HPDE6-E6E7 (cell line): ENCODE results near the gene RBL1.
"Not testable (repeated sequence)": the region's sequence is repeated elsewhere in the genome, so short reads cannot be mapped to it uniquely, and the experiment has no call there.

Experiments
- DNase-seq: peaks from one replicate; pipeline ENCODE4 v3.0.0; 2011; ENCODE audit warnings: missing footprints; ENCODE audit errors: extremely low spot score

Gene RBL1

DNA sequence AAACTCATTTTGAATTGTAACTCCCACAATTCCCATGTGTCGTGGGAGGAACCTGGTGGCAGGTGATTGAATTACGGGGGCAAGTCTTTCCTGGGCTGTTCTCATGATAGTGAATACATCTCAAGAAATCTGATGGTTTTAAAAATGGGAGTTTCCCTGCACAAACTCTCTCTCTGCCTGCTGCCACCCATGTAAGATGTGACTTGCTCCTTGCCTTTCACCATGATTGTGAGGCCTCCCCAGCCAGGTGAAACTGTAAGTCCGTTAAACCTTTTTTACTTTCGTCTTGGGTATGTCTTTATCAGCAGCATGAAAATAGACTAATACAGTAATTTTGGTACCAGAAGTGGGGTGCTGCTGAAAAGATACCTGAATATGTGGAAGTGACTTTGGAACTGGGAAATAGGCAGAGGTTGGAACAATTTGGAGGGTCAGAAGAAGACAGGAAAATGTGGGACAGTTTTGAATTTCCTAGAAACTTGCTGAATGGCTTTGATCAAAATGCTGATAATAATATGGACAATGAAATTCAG is 102.9 kb downstream of the RBL1 start:
- DNase-seq: no peak

- DNase-seq: no peak
These were observed 104.1 kb downstream of the RBL1 start for GRCh38 chr20:36991703-36992102.

- no peak for DNase-seq
These were observed 106.0 kb downstream of the RBL1 start for GRCh38 chr20:36989797-36990196.

GRCh38 chr20:36988494-36988966 is 107.3 kb downstream of the RBL1 start:
- no peak for DNase-seq

GRCh38 chr20:36984257-36984638 is 111.5 kb downstream of the RBL1 start:
- no peak for DNase-seq

DNA sequence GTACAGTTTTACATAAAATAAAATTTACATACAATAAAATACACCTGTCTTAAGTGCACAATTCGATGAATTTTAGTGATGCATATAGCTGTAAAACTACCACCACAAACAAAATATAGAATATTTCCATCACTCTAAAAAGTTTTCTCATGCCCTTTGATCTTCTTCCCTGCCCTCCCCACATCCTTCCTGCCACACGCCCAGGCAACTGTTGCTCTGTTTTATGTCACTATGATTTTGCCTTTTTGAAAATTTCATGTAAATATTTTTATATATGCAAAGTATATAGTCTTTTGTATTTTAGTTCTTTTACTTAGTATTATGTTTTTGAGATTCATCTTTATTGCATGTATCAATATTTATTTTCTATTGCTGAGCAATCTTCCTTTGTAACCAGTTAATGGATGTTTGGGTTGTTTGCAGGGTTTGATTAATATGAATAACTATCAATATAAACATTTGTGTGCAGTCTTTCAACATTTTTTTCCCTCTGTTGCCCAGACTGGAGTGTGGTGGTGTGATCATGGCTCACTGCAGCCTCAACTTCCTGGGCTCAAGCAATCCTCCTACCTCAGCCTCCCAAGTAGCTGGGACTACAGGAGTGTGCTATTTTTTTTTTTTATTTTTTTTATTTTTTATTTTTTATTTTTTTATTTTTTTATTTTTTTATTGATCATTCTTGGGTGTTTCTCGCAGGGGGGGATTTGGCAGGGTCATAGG is 120.5 kb downstream of the RBL1 start:
- no peak for DNase-seq

GRCh38 chr20:36974660-36975059 is 121.1 kb downstream of the RBL1 start:
- no peak for DNase-seq

DNA sequence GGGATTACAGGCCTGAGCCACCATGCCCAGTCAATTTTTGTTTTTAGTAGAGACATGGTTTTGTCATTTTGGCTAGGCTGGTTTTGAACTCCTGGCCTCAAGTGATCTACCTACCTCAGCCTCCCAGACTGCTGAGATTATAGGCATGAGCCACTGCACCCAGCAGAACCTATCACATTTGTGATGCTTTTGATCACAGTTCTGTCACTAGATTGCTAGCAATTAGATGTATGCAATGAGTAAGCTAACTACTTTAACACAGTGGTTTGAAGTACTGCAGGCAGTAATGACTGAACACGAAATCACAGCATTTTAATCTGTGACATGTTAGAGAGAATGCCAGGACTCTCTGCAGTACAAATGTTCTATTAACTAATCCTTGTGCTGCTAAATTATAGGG is 124.7 kb downstream of the RBL1 start:
- no peak for DNase-seq

DNA sequence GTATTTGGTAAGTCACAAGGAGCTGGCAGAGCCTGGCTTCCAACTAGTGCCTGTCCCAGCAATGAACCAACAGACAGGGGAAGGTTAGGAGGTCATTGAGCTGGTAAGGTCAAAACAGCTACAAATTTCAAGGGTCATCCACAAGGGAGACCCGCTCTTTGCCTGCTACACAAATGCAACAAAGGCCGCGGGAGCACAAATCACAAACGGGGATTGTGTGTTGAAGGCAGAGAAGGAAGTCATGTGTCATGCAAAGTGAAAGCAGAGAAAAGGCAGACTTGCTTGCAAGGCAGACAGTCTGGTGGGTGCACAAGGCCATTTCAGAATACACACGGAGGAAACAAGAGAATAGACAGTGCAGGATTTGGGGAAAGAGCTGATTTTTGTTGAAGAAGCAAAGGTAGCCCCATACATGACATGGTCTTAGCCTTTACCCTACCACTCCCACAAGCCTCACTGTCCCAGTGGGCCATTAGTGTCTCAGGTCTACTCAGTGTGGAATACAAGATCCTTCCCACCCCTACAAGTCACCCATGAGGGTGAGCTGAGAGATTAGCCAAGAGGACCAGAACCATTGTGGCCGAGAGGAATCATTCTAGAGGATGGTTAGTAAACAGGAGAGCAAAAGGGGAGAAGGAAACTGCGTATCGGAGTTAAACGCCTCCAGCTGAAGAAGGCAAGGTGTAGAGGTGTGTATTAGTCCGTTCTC is 126.2 kb downstream of the RBL1 start:
- no peak for DNase-seq

DNA sequence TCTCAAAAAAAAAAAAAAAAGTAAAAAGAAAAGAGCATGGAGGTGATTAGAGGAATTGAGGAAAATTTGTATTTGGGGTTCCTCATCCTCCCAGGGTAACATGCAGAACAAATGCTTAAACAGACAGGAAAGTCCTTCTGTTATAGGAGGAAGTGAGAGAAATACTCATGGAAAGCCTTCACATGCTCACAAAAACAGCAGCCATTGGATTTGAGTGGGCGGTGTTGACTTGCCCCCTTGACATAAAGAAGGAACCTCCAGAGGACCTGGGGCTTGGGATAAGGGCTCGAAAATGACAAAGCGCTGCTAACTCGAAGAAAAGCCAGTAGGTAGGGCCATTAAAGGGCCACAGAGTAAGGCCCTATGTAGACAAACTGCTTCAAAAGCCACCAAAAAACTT is 126.7 kb downstream of the RBL1 start:
- no peak for DNase-seq

DNA sequence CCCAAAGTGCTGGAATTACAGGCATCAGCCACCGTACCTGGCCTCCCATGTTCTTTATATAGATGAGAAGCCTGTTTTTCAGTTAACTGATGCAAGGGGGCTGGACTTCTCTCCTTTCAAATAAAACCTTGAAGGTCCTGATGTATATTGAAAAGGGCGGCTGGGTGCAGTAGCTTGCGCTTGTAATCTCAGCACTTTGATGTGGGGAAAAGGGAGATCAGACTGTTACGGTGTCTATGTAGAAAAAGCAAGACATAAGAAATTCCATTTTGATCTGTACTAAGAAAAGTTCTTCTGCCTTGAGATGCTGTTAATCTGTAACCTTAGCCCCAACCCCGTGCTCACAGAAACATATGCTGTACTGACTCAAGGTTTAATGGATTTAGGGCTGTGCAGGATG is 128.2 kb downstream of the RBL1 start:
- DNase-seq: no peak

DNA sequence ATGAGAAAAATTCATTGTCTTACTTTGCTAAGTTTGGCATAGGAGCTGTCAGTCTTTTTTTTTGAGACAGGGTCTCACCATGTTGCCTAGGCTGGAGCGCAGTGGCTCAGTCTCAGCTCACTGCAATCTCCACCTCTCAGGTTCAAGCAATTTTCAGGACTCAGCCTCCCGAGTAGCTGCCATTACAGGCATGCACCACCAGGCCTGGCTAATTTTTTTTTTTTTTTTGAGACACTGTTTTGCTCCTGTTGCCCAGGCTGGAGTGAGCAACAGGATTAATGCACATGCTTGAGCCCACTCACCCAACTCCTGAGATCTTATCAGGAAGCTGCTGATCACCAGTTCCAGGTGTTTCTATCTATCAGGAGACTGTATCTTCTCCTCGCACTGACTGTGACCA is 128.8 kb downstream of the RBL1 start:
- DNase-seq: not testable (repeated sequence)

DNA sequence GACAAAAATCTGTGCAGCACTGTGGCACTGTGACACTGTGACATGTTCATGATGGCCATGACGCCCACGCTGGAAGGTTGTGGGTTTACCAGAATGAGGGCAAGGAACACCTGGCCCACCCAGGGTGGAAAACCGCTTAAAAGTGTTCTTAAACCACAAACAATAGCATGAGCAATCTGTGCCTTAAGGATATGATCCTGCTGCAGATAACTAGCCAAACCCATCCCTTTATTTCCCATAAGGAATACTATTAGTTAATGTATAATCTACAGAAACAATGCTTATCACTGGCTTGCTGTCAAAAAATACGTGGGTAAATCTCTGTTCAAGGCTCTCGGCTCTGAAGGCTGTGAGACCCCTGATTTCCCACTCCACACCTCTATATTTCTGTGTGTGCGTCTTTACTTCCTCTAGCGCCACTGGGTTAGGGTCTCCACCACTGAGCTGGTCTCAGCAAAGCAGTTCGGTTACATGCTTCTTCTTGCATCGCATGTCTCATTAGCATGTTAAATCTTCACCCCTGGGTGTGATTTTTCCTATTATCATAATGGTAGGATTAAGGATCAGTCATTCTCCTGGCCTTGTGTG is 133.3 kb downstream of the RBL1 start:
- not testable (repeated sequence) for DNase-seq

GRCh38 chr20:36959242-36959641 is 136.6 kb downstream of the RBL1 start:
- DNase-seq: no peak

DNA sequence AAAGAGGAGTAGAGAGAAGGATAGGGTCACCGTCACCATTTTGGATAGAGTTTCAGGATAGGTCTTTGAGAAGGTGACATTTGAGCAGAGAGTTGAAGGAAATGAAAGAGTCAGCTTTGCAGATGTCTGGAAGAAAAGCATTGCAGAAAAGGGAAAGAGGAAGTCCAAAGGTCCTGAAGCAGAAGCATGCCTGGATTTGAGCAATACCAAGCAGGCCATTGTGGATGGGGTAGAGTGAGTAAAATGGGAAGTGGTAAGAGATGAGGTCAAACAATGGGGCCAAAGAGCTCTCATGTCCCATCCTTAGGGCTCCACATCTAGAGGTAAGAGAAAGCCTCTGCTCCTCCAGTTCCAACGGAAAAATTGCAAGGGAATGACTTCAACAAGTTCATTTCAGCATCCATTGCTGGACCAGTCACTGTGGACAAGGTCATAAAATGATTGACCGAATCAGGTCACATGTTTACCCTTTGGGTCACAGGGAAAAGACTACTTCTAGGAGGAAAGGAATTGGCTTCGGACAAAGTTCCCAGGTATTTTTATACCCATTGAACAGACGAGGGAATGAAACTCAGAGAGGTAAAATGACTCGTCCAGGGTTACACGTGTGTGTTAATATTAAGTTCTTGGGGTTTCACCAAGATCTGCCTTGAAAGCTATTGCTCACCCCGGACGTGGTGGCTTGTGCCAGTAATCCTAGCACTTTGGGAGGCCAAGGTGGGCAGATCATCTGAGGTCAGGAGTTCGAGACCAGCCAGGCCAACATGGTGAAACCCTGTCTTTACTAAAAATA is 137.7 kb downstream of the RBL1 start:
- DNase-seq: no peak

DNA sequence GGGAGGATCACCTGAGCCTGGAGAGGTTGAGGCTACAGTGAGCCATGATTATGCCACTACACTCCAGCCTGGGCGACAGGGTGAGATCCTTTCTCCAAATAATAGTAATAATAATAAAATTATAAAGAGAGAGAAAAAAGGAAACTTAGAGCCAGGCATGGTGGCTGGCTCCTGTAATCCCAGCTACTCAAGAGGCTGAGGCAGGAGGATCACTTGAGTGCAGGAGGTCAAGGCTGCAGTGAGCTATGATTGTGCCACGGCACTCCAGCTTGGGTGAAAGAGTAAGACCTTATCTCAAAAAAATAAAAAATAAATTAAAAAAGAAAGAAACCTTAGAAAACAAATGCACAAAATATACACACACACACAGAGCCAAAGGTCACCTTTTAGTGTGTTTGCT is 139.1 kb downstream of the RBL1 start:
- DNase-seq: no peak

DNA sequence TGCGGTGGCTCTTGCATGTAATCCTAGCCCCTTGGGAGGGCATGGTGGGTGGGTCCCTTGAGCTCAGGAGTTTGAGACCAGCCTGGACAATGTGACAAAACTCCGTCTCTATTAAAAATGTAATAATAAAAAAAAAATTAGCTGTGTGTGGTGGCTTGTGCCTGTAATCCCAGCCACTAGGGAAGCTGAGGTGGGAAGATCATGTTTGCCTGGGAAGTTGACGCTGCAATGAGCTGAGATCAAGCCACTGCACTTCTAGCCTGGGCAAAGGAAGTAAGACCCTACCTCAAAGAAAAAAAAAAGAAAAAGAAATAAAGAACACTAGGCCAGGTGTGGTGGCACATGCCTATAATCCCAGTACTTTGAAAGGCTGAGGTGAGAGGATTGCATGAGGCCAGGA is 139.8 kb downstream of the RBL1 start:
- DNase-seq: no peak

- no peak for DNase-seq
These were observed 143.6 kb downstream of the RBL1 start for GRCh38 chr20:36951979-36952738.

DNA sequence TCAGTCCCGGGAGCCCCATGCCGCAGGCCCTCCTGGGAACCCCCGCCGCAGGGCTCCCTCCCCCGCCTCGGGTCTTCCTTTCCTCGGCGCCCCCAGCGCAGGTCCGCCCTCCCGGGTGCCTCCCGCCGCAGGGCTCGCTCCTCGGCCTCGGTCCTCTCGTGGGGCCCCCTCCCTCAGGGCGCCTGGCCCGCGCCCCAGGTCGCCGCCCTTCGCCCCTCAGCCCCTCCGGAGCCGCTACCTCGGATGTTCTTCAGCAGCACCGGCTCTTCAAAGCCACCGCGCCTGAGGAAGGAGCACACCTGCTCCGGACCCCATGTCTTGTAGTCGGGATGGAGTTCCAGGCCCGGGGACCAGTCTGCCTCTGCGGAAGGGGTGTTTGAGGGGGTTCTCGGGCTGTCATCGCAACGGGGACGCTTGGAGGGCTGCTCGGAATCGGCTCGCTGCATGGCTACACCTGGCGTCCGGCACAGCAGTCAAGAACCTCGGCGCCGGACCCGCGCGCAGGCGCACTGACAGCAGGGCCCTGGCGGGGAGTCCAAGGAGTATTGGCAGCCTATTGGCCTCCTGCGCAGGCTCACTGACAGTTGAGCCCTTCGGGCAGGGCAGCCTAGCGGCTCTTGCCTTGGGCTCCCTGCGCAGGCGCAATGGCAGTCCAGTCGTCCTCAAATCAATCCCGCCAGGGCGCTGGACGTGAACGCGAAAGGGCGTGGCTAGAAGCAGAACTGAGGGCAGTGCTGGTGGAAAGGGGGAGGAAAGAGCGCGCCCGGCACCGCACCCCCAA is 144.4 kb downstream of the RBL1 start, which contains the start of gene SAMHD1:
SAMHD1 (minus strand) TSS at position 511 of the 781 bp plus-strand sequence; CDS start at position 446, 65 bp downstream.
- DNase-seq: peak; percentile 100
